ENCODE results near the gene MAP2K4. TPM values are rescaled to one million over a fixed set of nuclear protein-coding genes. Genes with fewer than 3 reads are reported as not detected.

Gene MAP2K4
- total RNA-seq, 2 donors from 2014 or later: 26.2 to 42.1 TPM

- TF ChIP-seq POLR2AphosphoS5 (IDR thresholded peaks at IDR 0.05) (no peak), CTCF (IDR thresholded peaks at IDR 0.05) (no peak), POLR2A (IDR thresholded peaks at IDR 0.05) (no peak)
- H3K4me3 ChIP-seq: no peak overlapping the region
- no peak for DNase-seq (ENCODE audit: low spot score)
- no peaks in the 10 kb centered on the region for H3K27me3 ChIP-seq (replicated peaks; ENCODE audit: insufficient read depth)
- intact Hi-C loops (cut with DNase I): no loop called here
- no peaks in the 10 kb centered on the region for H3K9me3 ChIP-seq
- no peaks in the 10 kb centered on the region for H3K36me3 ChIP-seq
- no peak overlapping the region for H3K27ac ChIP-seq
- H3K4me1 ChIP-seq (replicated peaks): no peaks in the 10 kb centered on the region
- WGBS: 88% methylated on average over 3 of the region's 3 CpGs
These were observed 94.2 kb downstream of the MAP2K4 start for GRCh38 chr17:12114686-12115418.

GRCh38 chr17:12116143-12116542 is 95.5 kb downstream of the MAP2K4 start:
- Histone ChIP-seq H3K27ac (no peak overlapping the region), H3K36me3 (no peaks in the 10 kb centered on the region)

GRCh38 chr17:12118617-12119016 is 97.9 kb downstream of the MAP2K4 start:
- Histone ChIP-seq H3K9me3 (no peaks in the 10 kb centered on the region), H3K27me3 (replicated peaks; ENCODE audit: insufficient read depth) (no peaks in the 10 kb centered on the region), H3K4me1 (replicated peaks) (no peaks in the 10 kb centered on the region), H3K4me3 (no peak overlapping the region), H3K36me3 (no peaks in the 10 kb centered on the region), H3K27ac (no peak overlapping the region)
- no peak for DNase-seq (ENCODE audit: low spot score)
- 88% methylated on average over 3 of the region's 3 CpGs for WGBS
- TF ChIP-seq CTCF (IDR thresholded peaks at IDR 0.05) (no peak), POLR2A (IDR thresholded peaks at IDR 0.05) (no peak), POLR2AphosphoS5 (IDR thresholded peaks at IDR 0.05) (no peak)
- intact Hi-C loops (cut with DNase I): no loop called here

More at GRCh38 chr17:12116143-12116542, 95.5 kb downstream of the MAP2K4 start:
- H3K4me1 ChIP-seq (replicated peaks): no peaks in the 10 kb centered on the region
- intact Hi-C loops (cut with DNase I): no loop called here
- no peak for TF ChIP-seq POLR2AphosphoS5 (IDR thresholded peaks at IDR 0.05)
- TF ChIP-seq POLR2A (IDR thresholded peaks at IDR 0.05): no peak
- no peak for TF ChIP-seq CTCF (IDR thresholded peaks at IDR 0.05)
- H3K27me3 ChIP-seq (replicated peaks; ENCODE audit: insufficient read depth): no peaks in the 10 kb centered on the region
- no peak overlapping the region for H3K4me3 ChIP-seq
- H3K9me3 ChIP-seq: no peaks in the 10 kb centered on the region
- no peak for DNase-seq (ENCODE audit: low spot score)

- WGBS: 90% methylated on average over 6 of the region's 6 CpGs
- no peaks in the 10 kb centered on the region for H3K27me3 ChIP-seq (replicated peaks; ENCODE audit: insufficient read depth)
- peaks cover 0 to 6% of the 10 kb centered on the region in 2 donors for H3K36me3 ChIP-seq
- intact Hi-C loops (cut with DNase I): no loop called here
- H3K4me1 ChIP-seq (replicated peaks): no peaks in the 10 kb centered on the region
- no peaks in the 10 kb centered on the region for H3K9me3 ChIP-seq
- TF ChIP-seq POLR2A (IDR thresholded peaks at IDR 0.05) (no peak), POLR2AphosphoS5 (IDR thresholded peaks at IDR 0.05) (no peak), CTCF (IDR thresholded peaks at IDR 0.05) (no peak)
- DNase-seq (ENCODE audit: low spot score): no peak
- H3K4me3 ChIP-seq: no peak overlapping the region
- H3K27ac ChIP-seq: no peak overlapping the region
These were observed 101.4 kb downstream of the MAP2K4 start for GRCh38 chr17:12122075-12122474.

- Histone ChIP-seq H3K27me3 (replicated peaks; ENCODE audit: insufficient read depth) (no peaks in the 10 kb centered on the region), H3K27ac (no peak overlapping the region), H3K36me3 (peaks cover 0 to 6% of the 10 kb centered on the region in 2 donors), H3K4me1 (replicated peaks) (no peaks in the 10 kb centered on the region), H3K9me3 (no peaks in the 10 kb centered on the region), H3K4me3 (no peak overlapping the region)
- DNase-seq (ENCODE audit: low spot score): no peak
- WGBS: 86% methylated on average over 2 of the region's 2 CpGs
- intact Hi-C loops (cut with DNase I): no loop called here
- TF ChIP-seq POLR2AphosphoS5 (IDR thresholded peaks at IDR 0.05) (no peak), CTCF (IDR thresholded peaks at IDR 0.05) (no peak), POLR2A (IDR thresholded peaks at IDR 0.05) (no peak)
These were observed 106.5 kb downstream of the MAP2K4 start for GRCh38 chr17:12127177-12127576.

Data from prostate gland (tissue), 2 donors.